Left ventricle myocardium inferior (tissue), 1 donor: ENCODE data around the gene TRAF3. TPM values are rescaled to one million over a fixed set of nuclear protein-coding genes. Genes with fewer than 3 reads are reported as not detected.
A peak's percentile ranks its signal among the peaks of the same experiment; 100 is the strongest.
"Not testable (repeated sequence)": the region's sequence is repeated elsewhere in the genome, so short reads cannot be mapped to it uniquely, and the experiment has no call there.

Source experiments
- DNase-seq: peaks from one replicate; pipeline ENCODE4 v3.0.0-alpha.2; 2020
- H3K27ac ChIP-seq: fragments of 200-600 bp; replicated peaks from 2 replicates; pipeline ENCODE4 v1.8.0; 2021
- H3K27me3 ChIP-seq: fragments of 200-600 bp; 2 replicates; pipeline ENCODE4 v1.8.0; 2021; ENCODE audit warnings: low read depth
- H3K36me3 ChIP-seq: fragments of 200-600 bp; 2 replicates; pipeline ENCODE4 v1.8.0; 2021
- H3K4me1 ChIP-seq: fragments of 200-600 bp; 2 replicates; pipeline ENCODE4 v1.8.0; 2021
- H3K4me3 ChIP-seq: fragments of 200-600 bp; 2 replicates; pipeline ENCODE4 v1.8.0; 2021; ENCODE audit warnings: mild to moderate bottlenecking, moderate library complexity
- H3K9me3 ChIP-seq: fragments of 200-600 bp; replicated peaks from 2 replicates; pipeline ENCODE4 v1.8.0; 2021
- intact Hi-C: fragments of 100-400 bp; cut with micrococcal nuclease; formaldehyde crosslinking; loops from one replicate; pipeline ENCODE4 v1.11.0; 2022
- total RNA-seq: library from RNA; stranded (reverse); fragmentation: NEBNext Ultra II Directional; extraction: Animal tissue kit (Norgen Biotek cat#: 25700); gene quantifications from one replicate; pipeline ENCODE4 v1.2.1, GENCODE V29; 2021
- TF ChIP-seq, protein P1 (sequence below): fragments of 200-600 bp; IDR thresholded peaks from 2 replicates; pipeline ENCODE4 v1.8.0; 2021; ENCODE audit warnings: antibody characterized with exemption, mild to moderate bottlenecking, borderline replicate concordance
- donor health status: DM: no; HTN: yes; CAD: no; lungs with severe emphysema.

TRAF3 gene
- total RNA-seq, 1 donor from 2014 or later, result 11.3 TPM

DNA sequence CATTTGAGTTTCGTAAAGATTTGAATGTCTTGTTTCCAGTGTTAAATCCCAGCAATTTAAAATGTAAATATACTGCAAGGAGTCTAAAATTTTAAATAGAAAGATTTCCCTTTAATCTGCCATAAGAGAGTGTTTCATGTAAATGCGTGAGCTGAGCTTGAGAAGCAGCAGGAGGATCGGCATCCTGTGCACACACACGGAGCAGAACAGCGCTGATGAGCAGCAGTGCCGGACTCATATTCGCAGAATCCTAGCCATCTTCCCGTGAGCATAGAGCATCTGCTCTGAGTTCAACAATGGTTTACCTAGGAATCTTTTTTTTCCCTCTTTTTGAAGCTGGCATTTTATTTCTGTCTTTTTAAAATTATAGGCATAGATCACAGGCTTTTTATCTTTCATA, 115.4 kb downstream of the TRAF3 start:
- Histone ChIP-seq H3K4me1 (peaks cover 3% of the 10 kb centered on the region), H3K27ac (no peak overlapping the region), H3K36me3 (peaks cover 8% of the 10 kb centered on the region), H3K9me3 (no peaks in the 10 kb centered on the region), H3K27me3 (no peaks in the 10 kb centered on the region), H3K4me3 (no peak overlapping the region)
- no peak for DNase-seq
- intact Hi-C loops, result no loop called here
- TF ChIP-seq, protein P1, sequence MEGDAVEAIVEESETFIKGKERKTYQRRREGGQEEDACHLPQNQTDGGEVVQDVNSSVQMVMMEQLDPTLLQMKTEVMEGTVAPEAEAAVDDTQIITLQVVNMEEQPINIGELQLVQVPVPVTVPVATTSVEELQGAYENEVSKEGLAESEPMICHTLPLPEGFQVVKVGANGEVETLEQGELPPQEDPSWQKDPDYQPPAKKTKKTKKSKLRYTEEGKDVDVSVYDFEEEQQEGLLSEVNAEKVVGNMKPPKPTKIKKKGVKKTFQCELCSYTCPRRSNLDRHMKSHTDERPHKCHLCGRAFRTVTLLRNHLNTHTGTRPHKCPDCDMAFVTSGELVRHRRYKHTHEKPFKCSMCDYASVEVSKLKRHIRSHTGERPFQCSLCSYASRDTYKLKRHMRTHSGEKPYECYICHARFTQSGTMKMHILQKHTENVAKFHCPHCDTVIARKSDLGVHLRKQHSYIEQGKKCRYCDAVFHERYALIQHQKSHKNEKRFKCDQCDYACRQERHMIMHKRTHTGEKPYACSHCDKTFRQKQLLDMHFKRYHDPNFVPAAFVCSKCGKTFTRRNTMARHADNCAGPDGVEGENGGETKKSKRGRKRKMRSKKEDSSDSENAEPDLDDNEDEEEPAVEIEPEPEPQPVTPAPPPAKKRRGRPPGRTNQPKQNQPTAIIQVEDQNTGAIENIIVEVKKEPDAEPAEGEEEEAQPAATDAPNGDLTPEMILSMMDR, result no peak

DNA sequence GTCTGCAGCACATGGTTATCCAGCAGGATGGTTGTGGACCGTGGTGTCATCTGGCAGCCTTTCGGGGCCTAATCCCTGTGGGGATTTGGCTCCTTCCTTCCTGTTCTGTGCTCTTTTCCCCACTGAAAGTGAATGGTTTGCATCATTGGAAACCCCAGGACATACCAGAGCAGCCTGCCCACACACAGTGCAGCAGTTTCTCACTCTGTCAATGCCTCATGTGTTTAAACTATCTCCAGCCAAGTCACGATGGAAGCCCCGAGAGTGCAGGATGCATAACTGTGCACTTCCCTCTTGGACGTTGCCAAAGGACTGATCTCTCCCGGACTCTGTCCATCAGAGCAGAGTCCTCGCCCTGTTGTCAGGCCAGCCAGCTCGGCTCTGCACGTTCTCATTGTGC, 116.2 kb downstream of the TRAF3 start:
- intact Hi-C loops, result no loop called here
- TF ChIP-seq, protein P1, result no peak
- peaks cover 11% of the 10 kb centered on the region for H3K36me3 ChIP-seq
- H3K27ac ChIP-seq, result no peak overlapping the region
- H3K9me3 ChIP-seq, result no peaks in the 10 kb centered on the region
- no peaks in the 10 kb centered on the region for H3K27me3 ChIP-seq
- peak; percentile 32 for DNase-seq
- no peak overlapping the region for H3K4me3 ChIP-seq
- H3K4me1 ChIP-seq, result peaks cover 3% of the 10 kb centered on the region

DNA sequence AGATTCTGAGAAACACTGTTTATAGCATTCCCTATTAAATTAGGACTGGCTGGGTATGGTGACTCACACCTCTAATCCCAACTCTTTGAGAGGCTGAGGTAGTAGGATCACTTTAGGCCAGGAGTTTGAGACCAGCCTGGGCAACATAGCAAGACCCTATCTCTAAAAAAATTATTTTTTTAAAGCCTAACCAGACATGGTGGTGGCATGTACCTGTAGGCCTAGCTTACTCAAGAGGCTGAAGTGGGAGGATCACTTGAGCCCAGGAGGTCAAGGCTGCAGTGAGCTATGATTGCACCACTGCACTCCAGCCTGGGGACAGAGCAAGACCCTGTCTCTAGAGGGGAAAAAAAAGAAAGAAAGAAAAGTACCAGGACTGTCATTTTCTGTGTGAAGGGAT, 119.5 kb downstream of the TRAF3 start:
- H3K9me3 ChIP-seq, intact Hi-C loops, H3K27ac ChIP-seq, DNase-seq, H3K27me3 ChIP-seq, H3K4me3 ChIP-seq: not testable (repeated sequence)
- peaks cover 12% of the 10 kb centered on the region for H3K36me3 ChIP-seq
- H3K4me1 ChIP-seq, result peaks cover 17% of the 10 kb centered on the region

DNA sequence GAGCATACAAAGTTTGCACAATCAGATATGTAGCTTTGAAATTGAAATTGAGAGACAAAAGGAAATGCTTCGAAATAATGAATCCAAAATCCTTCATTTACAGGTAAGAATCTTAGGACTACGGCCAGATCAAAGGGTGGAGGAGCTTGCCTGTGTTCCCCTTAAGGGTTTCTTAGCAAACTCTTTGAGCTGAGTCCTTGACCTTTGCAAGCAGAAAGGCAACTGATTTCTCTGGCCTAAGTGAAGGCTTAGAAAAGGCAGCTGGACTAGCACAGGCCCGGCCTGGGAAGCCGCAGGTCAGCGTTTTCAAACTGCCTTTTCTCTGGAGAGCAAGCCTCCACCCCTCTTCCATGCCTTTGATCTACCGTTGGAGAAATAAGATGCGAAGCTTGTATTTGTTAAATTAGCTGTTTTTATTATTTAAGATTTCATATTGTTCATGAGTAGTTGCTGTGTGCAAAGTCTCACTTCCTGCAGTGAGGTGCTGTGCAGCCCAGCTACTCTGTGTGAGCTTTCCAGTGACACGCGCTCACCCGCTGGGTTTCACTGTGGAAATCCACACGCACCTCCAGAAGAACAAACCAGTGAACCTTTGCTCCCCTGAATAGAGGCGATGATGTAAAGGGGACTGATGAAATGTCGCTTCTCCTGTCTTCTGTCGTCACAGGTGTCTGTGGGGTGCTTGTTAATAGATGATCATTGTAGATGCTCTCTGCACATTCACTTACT, 120.2 kb downstream of the TRAF3 start:
- H3K27ac ChIP-seq, result no peak overlapping the region
- peaks cover 17% of the 10 kb centered on the region for H3K4me1 ChIP-seq
- no peaks in the 10 kb centered on the region for H3K27me3 ChIP-seq
- TF ChIP-seq, protein P1, result no peak
- no peak for DNase-seq
- H3K9me3 ChIP-seq, result no peaks in the 10 kb centered on the region
- intact Hi-C loops, result no loop called here
- H3K4me3 ChIP-seq, result no peak overlapping the region
- H3K36me3 ChIP-seq, result peaks cover 12% of the 10 kb centered on the region

DNA sequence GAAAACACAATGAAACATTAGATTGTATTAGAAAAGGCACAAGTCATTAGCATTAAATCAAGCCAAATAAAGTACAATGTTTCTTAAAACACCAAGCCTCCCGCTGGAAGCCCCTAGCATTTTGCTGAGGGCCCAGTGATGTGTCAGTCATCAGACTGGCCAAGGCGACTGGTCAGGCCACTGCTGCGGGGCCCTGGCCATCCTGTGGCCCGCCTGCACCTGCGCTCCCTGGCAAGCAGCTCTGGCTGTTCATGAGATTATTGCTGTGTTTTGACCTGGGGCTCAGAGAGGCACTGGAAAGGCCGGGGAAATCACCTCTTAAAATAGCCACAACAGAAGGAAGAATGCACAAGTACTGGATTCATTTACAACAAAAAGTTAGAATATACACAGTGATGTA, 121.0 kb downstream of the TRAF3 start:
- peaks cover 17% of the 10 kb centered on the region for H3K4me1 ChIP-seq
- no peak for DNase-seq
- H3K4me3 ChIP-seq, result no peak overlapping the region
- TF ChIP-seq, protein P1, result no peak
- intact Hi-C loops, result no loop called here
- H3K9me3 ChIP-seq, result no peaks in the 10 kb centered on the region
- H3K36me3 ChIP-seq, result peaks cover 14% of the 10 kb centered on the region
- no peaks in the 10 kb centered on the region for H3K27me3 ChIP-seq
- H3K27ac ChIP-seq, result no peak overlapping the region

DNA sequence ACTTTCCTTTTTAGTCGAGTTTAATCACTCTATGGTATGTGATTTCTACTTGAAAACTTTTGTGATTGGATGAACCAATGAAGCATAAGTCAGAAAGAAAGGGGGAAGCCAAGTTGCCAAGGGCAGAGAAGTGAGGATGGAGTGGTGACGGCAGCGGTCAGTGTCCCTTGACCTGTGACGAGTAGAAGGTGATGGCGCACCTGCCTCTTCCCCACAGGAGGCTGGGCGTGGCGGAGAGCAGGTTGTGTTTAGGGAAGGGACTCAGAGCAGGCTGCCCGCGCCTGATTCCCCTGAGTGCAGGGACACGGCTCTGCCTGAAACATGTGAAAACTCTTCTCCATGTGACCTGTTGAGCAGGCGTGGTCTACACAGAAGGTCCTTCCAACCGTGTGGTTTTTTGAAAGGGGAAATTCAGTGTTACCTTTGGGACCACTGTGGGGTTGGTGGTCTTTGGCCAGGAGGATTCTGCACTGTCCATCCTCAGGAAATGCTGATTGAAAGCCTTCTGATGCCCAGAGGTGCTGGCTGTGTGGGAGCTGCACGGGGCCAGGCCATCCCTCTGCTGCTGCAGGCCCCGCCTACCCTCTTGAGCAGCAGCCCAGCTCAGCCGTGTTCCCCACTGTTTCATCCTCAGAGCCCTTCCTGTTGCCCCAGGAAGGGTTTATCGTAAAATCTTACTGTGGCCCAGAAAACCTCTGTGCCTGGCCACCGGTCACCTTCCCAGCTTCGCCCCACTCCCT, 121.7 kb downstream of the TRAF3 start:
- TF ChIP-seq, protein P1, result no peak
- intact Hi-C loops, result no loop called here
- no peak overlapping the region for H3K27ac ChIP-seq
- H3K27me3 ChIP-seq, result no peaks in the 10 kb centered on the region
- H3K4me3 ChIP-seq, result no peak overlapping the region
- H3K4me1 ChIP-seq, result peaks cover 14% of the 10 kb centered on the region
- peaks cover 20% of the 10 kb centered on the region for H3K36me3 ChIP-seq
- H3K9me3 ChIP-seq, result no peaks in the 10 kb centered on the region
- no peak for DNase-seq
